Stimulated activated naive B cell treated with anti-CD40 and anti-IgM and Interleukin-4, amounts not matched to agents 10 μg/mL and 1 μg/mL and 100 μg/mL, for 72 hours (primary cell): ENCODE data around the gene MOB3B.

Experiments used
- ATAC-seq, 2 donors: fragments of 150-1000 bp; cut with Tn5 transposase; replicated peaks; 2 replicates each; pipeline ENCODE4 v1.10.0; 2021; ENCODE audit warnings: moderate library complexity in 1 of 2
- DNase-seq: peaks from one replicate; pipeline ENCODE4 v3.0.0; 2021
- H3K27ac Mint-ChIP-seq: one replicate; pipeline ENCODE4 v1.8.0; 2022; ENCODE audit warnings: mild to moderate bottlenecking, mixed read lengths
- H3K27me3 Mint-ChIP-seq, 2 donors: one replicate each; pipeline ENCODE4 v1.8.0; 2022; ENCODE audit warnings: mixed read lengths in 2 of 2
- H3K36me3 Mint-ChIP-seq, 2 donors: one replicate each; pipeline ENCODE4 v1.8.0; 2022; ENCODE audit warnings: mixed read lengths in 2 of 2, mild to moderate bottlenecking in 1 of 2
- H3K4me1 Mint-ChIP-seq, 2 donors: one replicate each; pipeline ENCODE4 v1.8.0; 2022; ENCODE audit warnings: mixed read lengths in 2 of 2, mild to moderate bottlenecking in 1 of 2
- H3K4me3 Mint-ChIP-seq, 2 donors: one replicate each; pipeline ENCODE4 v1.8.0; 2022; ENCODE audit warnings: mild to moderate bottlenecking in 2 of 2, mixed read lengths in 2 of 2, moderate library complexity in 1 of 2
- H3K9me3 Mint-ChIP-seq, 2 donors: one replicate each; pipeline ENCODE4 v1.8.0; 2022; ENCODE audit warnings: mixed read lengths in 2 of 2, mild to moderate bottlenecking in 1 of 2

MOB3B gene

DNA sequence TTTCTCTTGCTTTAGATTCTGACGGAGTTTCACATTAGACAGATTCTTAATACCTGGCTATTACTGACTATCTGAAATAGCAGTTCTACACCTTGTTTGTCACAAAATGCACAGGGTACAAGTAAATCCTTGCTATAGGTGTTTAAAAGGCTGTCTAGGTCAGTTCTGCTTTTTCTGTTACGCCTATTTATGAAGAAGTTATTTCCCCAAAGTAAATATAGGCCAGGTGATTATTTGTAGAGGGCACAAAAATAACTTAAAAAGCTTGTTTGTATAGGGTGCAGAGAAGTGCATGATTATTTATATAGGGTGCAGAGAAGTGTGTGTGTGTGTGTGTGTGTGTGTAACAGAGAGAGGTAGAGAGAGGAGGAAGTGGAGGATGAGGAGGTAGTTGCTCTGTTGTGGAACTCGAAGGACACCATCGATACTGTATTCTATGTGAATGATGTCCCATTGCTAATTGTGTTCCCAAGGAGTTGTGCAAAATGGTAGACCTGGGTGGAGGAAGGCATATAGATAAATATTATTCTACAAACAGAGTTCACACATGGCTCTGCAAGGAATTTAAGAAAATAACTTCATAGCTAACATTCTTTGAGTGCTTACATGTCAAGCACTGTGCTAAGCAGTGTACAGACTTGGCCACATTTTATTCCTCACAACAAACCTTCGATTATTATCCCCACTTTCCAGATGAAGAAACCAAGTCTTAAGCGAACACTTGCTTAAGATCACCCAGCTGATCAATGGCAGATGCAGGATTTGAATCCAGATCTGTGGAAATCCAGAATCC lies 136.4 kb downstream of the MOB3B start:
- H3K4me3 Mint-ChIP-seq = peak overlapping the region; percentile 37 to 42

DNA sequence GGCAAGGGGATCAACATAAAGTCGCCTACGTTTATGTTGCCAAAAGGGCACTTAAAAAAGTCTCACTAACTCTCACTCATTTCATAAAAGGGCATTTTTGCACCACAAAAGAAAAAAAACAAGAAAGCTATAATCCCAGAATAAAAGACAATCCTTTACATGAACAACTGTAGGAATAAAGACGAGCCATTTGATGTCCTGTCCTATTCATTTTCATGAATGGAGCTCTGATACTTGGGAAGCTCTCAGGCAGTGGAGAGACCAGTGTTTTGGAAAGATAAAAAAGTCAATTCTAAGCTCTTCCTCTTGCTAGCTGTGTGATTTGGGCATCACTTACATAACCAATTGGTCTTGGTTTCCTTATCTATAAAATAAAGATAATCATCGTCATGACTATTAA lies 137.2 kb downstream of the MOB3B start:
- DNase-seq (no peak), ATAC-seq (no peak)
- no peak overlapping the region for H3K27ac Mint-ChIP-seq
- H3K4me3 Mint-ChIP-seq = no peak overlapping the region
- H3K36me3 Mint-ChIP-seq = peaks cover 2 to 5% of the 10 kb centered on the region in 2 donors
- peaks cover 45 to 57% of the 10 kb centered on the region in 2 donors for H3K4me1 Mint-ChIP-seq
- peaks cover 3 to 4% of the 10 kb centered on the region in 2 donors for H3K9me3 Mint-ChIP-seq
- no peaks in the 10 kb centered on the region for H3K27me3 Mint-ChIP-seq

More for the DNA sequence above, 136.4 kb downstream of the MOB3B start:
- ATAC-seq (peak; percentile 72 to 76), DNase-seq (no peak)
- peak overlapping the region; percentile 81 for H3K27ac Mint-ChIP-seq
- H3K9me3 Mint-ChIP-seq = peaks cover 3 to 4% of the 10 kb centered on the region in 2 donors
- peaks cover 2 to 5% of the 10 kb centered on the region in 2 donors for H3K36me3 Mint-ChIP-seq
- no peaks in the 10 kb centered on the region for H3K27me3 Mint-ChIP-seq
- peaks cover 43 to 53% of the 10 kb centered on the region in 2 donors for H3K4me1 Mint-ChIP-seq

DNA sequence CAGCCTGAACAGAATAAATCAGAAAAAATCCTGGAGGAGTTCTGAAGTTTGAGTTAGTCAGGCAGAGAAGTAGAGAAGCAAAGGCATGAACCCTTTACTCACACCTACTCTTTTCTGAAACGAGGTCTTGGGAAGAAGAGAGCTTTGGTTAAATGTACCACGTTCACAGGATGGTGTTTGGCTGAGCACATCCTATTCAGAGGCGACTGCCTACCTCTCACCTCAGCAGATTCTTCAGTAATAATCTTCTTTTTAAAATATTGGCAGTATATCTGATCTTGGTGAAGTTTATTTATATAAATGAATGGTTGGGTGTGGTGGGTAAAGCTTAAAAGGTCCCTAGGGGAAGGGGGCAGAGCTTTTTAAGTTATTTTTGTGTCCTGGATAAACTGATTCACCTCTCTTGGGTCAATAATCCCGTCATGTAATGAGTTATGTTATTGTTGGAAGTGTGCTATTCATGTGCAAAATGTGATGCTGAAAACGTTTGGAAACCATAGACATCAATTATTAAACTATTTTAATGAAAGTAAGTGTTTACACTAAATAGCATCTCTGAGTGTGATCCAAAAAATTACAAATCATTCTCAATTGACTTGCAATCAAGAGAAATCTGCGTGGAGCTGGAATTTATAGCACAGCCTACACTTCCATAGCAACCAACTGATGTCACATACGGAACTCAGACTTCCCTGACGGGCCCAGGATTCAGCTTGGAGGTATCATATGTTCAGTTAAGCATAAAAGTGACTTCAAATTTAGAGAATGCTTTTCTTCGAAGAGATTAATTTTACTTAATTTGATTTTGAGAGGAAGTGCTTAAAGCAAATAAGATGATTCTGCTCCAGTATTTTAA lies 138.3 kb downstream of the MOB3B start:
- ATAC-seq (no peak), DNase-seq (no peak)
- Mint-ChIP-seq H3K27me3 (no peaks in the 10 kb centered on the region), H3K4me1 (peaks cover 49 to 59% of the 10 kb centered on the region in 2 donors), H3K36me3 (peaks cover 0 to under 1% of the 10 kb centered on the region in 2 donors), H3K9me3 (peaks cover 0 to under 1% of the 10 kb centered on the region in 2 donors), H3K4me3 (no peak overlapping the region), H3K27ac (no peak overlapping the region)

DNA sequence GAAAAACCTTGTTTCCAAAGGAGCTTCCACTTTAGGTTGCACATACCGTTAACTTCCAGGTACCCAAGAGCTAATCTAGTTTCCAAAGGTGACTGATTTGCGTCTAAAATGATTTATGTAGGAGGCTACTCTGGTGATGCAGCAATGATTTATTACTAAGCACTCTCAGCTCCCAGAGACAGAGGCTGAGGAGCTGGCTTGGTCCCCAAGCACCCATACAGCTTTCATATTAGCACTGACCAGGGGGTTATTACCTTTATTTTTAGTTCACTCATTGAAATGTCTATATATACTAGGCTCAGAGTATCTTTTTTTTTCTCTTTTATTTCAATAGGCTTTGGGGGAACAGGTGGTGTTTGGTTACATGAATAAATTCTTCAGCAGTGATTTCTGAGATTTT lies 141.5 kb downstream of the MOB3B start:
- Mint-ChIP-seq H3K27ac (no peak overlapping the region), H3K36me3 (no peaks in the 10 kb centered on the region), H3K4me1 (peaks cover 50 to 67% of the 10 kb centered on the region in 2 donors), H3K4me3 (no peak overlapping the region), H3K27me3 (no peaks in the 10 kb centered on the region), H3K9me3 (no peaks in the 10 kb centered on the region)
- ATAC-seq (no peak), DNase-seq (no peak)

DNA sequence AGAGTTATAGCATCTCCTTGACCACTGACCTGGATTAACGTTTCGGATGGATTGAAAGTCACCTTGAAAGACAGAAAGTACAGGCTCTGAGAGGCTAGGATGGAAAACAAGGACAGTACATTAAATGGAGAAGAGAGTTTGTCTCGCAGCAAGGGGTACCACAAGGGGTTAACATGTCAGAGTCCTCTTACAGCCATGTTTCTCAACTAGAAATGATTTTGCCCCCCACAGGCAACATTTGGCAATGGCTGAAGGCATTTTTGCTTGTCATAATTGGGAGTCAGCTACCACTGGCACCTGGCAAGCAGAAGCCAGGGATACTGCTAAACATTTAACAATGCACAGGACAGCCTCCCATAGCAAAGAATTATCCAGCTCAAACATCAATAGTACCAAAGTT lies 141.9 kb downstream of the MOB3B start:
- H3K27me3 Mint-ChIP-seq = no peaks in the 10 kb centered on the region
- DNase-seq = no peak
- H3K36me3 Mint-ChIP-seq = no peaks in the 10 kb centered on the region
- peaks cover 47 to 67% of the 10 kb centered on the region in 2 donors for H3K4me1 Mint-ChIP-seq
- ATAC-seq = no peak
- no peak overlapping the region for H3K27ac Mint-ChIP-seq
- no peaks in the 10 kb centered on the region for H3K9me3 Mint-ChIP-seq
- H3K4me3 Mint-ChIP-seq = no peak overlapping the region

DNA sequence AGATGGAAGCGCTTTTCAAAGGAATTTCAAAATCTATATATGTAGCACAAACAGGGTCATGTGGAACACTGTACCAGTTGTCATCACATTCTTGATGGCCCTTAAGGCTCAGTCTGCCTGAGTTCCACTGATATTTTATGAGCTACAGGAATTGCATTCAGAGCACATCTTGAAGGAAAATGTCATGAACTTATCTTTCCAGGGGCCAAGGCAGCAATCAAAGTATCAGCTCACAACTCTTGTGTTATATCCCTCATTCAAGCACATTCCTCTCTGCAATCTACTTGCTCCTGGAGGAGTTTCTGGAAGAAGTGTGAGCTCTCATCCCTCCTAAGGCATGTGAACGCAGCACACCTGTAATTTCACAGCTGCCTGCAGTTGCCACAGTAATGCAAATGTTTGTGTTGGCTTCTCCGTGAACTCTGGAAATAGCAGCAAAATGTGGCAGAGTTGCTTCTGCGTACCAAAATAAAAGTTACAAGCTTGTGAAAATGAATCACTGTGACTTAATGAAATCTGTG lies 143.0 kb downstream of the MOB3B start:
- Mint-ChIP-seq H3K4me3 (no peak overlapping the region), H3K27ac (no peak overlapping the region), H3K4me1 (peaks cover 46 to 67% of the 10 kb centered on the region in 2 donors), H3K9me3 (no peaks in the 10 kb centered on the region), H3K36me3 (no peaks in the 10 kb centered on the region), H3K27me3 (no peaks in the 10 kb centered on the region)
- ATAC-seq = no peak
- no peak for DNase-seq

DNA sequence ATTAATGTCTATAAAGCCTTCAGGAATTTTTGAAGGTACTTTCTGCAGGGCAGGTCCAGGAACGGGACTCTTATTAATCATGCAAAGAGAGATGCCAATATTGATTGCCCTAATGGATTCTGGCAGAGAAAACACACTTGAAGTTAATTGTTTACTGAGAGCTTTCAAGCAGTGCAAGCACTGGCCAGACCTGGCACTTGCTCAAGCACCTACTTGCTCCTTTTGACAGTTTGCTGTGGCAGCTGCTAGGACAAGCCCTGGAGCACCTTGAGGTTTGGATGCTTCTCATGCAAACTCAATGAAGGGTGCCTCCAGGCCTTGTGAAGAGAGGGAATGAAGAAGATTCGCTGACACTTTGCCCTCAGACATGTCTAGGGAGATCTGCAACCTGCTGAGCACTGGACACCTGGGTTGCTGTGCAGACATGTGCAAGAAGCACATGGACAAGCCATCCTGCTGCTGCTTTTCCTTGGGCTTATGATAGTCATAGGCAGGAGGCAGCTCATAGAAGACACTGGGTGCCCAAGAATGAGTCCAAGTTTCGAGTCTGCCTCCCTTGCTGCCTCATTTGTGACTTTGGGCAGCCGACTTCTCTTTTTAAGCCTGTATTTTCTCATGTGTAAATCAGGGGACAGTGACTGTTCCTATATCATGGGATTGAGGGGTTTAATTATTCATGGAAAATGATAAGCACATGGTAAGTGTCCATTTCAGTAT lies 143.8 kb downstream of the MOB3B start:
- H3K4me1 Mint-ChIP-seq = peaks cover 51 to 69% of the 10 kb centered on the region in 2 donors
- DNase-seq = no peak
- no peak overlapping the region for H3K4me3 Mint-ChIP-seq
- no peaks in the 10 kb centered on the region for H3K36me3 Mint-ChIP-seq
- H3K27ac Mint-ChIP-seq = no peak overlapping the region
- no peaks in the 10 kb centered on the region for H3K9me3 Mint-ChIP-seq
- ATAC-seq = peak in 1 of 2 donors; percentile 6
- H3K27me3 Mint-ChIP-seq = no peaks in the 10 kb centered on the region

DNA sequence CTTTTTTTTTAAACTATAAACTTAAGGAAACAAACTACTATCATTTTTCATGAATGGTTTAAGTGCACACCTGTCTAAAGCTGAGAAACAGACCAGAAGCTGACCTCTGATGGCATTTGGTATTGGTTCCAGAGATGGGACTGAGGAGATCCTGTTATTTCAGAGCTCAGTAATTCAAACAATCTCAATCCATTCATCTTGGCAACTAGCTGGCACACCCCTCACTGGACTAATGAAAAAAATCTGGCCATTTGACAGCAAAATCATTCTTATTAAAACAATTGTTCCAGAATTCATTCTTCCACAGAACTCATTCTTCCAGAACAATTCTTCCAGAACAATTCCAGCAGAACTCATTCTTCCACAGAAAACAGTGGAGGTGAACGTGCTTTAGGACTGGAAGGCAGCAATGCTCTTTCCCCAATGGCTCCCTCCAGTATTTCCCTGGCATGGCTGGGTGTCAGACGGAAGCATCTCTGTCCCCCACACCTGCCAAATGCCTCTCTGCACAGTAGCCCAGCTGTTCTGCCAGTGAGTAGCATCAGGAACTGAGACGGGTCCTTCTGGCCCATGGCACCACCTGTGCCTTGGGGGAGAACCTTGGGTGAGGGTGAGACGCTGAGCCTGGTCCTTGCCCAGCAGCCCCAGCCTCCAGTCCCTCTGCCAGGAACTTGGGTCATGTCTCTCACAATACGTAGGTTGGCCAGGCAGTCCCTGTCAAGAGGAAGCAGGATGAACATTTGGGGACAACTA lies 145.2 kb downstream of the MOB3B start:
- Mint-ChIP-seq H3K4me3 (no peak overlapping the region), H3K9me3 (no peaks in the 10 kb centered on the region), H3K27ac (no peak overlapping the region), H3K36me3 (no peaks in the 10 kb centered on the region), H3K4me1 (peaks cover 57 to 78% of the 10 kb centered on the region in 2 donors), H3K27me3 (no peaks in the 10 kb centered on the region)
- no peak for DNase-seq
- peak; percentile 43 to 44 for ATAC-seq

DNA sequence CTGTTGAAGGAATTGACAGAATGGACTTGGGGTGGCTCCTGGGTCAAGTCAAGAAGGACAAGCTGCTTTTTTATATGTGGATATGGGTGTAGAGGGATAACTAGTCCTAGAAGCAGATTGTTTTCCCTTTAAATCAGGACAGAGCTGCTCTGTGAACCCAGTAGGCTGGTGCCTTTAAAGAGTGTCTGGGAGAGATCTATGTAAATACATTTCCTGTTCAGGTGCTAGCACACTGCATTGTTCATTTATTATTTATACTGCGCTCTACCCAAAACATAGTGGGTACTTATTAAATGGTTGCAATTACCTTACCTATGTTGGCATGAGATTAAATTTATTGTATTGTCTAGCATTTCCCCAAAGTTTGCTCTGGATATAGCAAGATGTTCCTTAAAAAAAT lies 146.1 kb downstream of the MOB3B start:
- Mint-ChIP-seq H3K4me3 (no peak overlapping the region), H3K9me3 (no peaks in the 10 kb centered on the region), H3K4me1 (peaks cover 61 to 83% of the 10 kb centered on the region in 2 donors), H3K36me3 (no peaks in the 10 kb centered on the region), H3K27ac (no peak overlapping the region), H3K27me3 (no peaks in the 10 kb centered on the region)
- no peak for ATAC-seq
- no peak for DNase-seq

DNA sequence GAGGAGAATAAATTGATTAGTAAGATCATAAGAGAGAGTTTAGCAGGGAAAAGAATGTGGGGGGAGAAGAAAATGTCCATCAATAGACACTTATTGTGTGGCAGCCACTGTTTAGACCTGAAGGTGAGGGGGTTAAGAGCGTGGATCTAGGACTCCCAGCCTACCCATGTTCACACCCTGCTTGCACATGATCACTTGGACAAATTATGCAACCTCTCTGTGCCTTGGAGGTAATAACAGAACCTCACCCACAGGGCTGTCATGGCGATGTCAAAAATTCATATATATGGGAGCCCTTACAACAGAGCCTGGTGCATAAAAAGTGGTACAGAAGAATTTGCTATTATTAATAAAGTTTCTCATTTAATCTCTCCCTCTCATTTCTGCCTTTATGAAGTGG lies 146.6 kb downstream of the MOB3B start:
- DNase-seq (no peak), ATAC-seq (no peak)
- Mint-ChIP-seq H3K4me3 (no peak overlapping the region), H3K36me3 (no peaks in the 10 kb centered on the region), H3K27ac (no peak overlapping the region), H3K9me3 (no peaks in the 10 kb centered on the region), H3K4me1 (peaks cover 66 to 89% of the 10 kb centered on the region in 2 donors), H3K27me3 (no peaks in the 10 kb centered on the region)

DNA sequence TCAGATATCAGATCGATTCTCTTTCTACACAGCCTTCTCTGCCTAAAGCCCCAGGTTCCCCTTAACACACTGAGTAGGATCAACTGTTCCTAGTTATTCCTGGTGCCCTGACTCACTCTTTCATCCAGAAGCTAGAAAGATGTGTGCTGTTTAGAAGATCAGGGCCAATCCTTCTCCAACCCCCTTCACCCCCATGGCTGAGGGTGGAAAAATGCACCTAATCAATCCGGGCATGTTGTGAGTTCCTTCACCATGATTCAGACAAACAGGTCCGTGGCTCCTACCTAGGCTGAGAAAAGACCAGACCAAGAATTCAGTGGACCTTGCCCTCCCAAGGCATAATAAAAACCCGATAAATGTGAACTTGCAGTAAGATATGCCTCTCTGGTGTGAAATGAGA lies 147.3 kb downstream of the MOB3B start:
- H3K9me3 Mint-ChIP-seq = no peaks in the 10 kb centered on the region
- DNase-seq (no peak), ATAC-seq (no peak)
- H3K4me1 Mint-ChIP-seq = peaks cover 68 to 92% of the 10 kb centered on the region in 2 donors
- no peaks in the 10 kb centered on the region for H3K36me3 Mint-ChIP-seq
- H3K27ac Mint-ChIP-seq = no peak overlapping the region
- H3K27me3 Mint-ChIP-seq = no peaks in the 10 kb centered on the region
- no peak overlapping the region for H3K4me3 Mint-ChIP-seq

DNA sequence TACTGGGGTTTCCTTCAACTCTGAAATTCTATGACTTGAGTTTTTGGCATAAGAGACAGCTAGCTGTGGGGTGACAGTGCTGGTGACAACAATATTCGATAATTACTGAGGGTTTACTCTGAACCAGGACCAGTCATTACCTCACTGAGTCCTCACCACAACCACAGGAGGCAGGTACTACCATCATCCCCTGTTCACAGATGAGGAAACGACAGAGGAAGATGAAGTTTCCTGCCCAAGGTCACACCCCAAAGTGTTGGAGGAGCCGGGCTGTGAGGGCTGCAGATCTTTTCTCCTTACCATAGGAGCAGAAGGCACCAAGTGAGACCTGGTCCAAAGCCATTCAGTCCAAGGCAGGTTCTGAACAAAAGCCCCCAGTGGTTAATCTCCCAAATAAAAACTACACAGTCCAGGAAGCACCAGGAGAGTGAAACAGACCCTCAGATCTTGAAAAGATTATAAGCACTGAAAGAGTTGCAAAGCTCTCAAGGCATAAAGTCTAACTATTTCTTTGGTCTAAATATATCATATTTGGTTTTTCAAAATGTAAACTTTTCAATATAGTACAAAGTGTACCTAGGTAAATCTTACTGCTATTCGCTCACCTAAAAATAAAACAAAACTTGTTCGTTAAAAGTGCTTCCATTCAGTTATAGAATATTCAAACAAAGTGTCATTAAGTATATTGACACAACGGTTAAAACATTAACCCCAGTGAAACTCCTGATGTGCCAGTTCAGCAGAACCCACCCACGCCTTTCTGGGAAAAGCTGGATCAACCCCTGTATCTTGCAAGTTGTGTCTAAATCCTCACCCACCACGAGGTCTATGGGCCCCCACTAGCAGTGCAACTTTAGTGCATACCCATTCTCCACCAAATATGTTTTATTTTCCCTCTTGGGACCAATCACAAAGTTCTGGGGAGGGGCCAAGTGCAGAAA lies 150.0 kb downstream of the MOB3B start:
- Mint-ChIP-seq H3K4me1 (peaks cover 57 to 82% of the 10 kb centered on the region in 2 donors), H3K27me3 (no peaks in the 10 kb centered on the region), H3K9me3 (no peaks in the 10 kb centered on the region), H3K36me3 (no peaks in the 10 kb centered on the region), H3K4me3 (peak overlapping the region in 1 of 2 donors; percentile 43), H3K27ac (peak overlapping the region; percentile 56)
- DNase-seq (no peak), ATAC-seq (peak; percentile 33 to 45)
